ENCODE measurements around the gene OSGEP.

The OSGEP gene

GRCh38 chr14:20435582-20436362, 18.8 kb downstream of the OSGEP start, which contains the start of gene KLHL33:
Gene KLHL33, minus strand, starts transcription at chr14:20436166. Its CDS starts 355 bp downstream, at chr14:20435811.
- Histone ChIP-seq H3K27ac (ENCODE audit: extremely low read depth, low read depth, low read length) (no peak within 1 kb of the TSS), H3K9me3 (ENCODE audit: control insufficient read depth, insufficient read depth, low read depth, low read length) (no peaks in the 10 kb centered on the region), H3K4me1 (ENCODE audit: control insufficient read depth, insufficient read depth, low read length) (no peaks in the 10 kb centered on the region), H3K4me3 (ENCODE audit: low read depth, low read length) (no peak within 1 kb of the TSS), H3K36me3 (ENCODE audit: control insufficient read depth in 2 of 2, insufficient read depth in 1 of 2, low read length in 2 of 2) (no peaks in the 10 kb centered on the region)
- TF ChIP-seq ZNF19 (tag by site-specific recombination; IDR thresholded peaks at IDR 0.05; ENCODE audit: low read depth): no peak
- peak; percentile 41; the same call in 1 of the 2 replicates for TF ChIP-seq SCRT2 (tag by site-specific recombination; IDR thresholded peaks at IDR 0.05)
- no peak for TF ChIP-seq ATF2 (tag by site-specific recombination; IDR thresholded peaks at IDR 0.05; ENCODE audit: low read depth)
- ChIA-PET CTCF (interaction anchor here (0.6 kb wide), 1 partner anchor 8 kb away, joined by 3 read pairs; no protein-coding TSS in a partner anchor), POLR2A (interaction anchor here (0.6 to 1.0 kb wide), 2 partner anchors 19 to 25 kb away, joined by 3 read pairs; partner anchors contain the start of genes APEX1 and OSGEP)

DNA sequence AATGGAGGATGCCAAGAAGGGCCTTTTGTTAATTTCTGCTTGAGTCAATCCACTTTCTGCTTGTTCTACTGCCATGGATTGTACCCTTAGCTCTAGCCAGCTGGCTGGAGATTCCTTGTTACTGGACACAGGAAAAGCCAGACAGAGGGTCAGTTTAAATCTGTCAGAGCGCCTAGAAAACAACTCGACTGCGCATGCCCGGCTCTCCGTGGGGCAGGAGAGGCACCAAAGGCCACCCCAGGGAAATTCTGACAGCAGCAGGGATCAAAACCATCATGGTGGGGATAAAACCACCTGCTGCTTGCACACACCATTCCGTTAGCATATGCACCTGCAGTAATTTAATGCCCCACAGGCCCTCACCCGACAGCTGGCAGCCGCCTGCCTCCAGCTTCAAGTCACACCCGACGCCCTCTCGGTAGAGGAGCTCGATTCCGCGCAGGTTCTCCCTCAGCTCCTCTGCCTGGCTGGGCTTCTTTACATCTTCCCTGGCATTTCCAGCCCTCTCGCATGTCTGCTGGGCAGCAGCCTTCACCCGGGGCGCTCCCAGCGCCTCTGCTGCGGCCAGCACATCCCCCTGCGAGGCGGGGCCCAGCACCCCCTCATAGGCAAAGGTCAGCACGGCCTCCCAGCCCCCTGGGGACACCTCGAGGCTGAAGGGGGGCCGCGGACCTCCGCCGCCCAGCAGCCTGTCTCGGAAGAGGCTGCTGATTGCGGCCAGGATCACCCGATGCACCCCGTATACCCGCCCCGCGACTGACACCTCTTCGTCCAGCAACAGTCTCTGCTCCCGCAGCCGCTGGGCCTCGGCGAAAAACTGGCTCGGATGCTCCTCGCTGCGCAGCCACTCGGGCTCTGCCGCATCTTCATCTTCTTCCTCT, 19.7 kb downstream of the OSGEP start:
- Histone ChIP-seq H3K4me1 (ENCODE audit: control insufficient read depth, insufficient read depth, low read length) (no peaks in the 10 kb centered on the region), H3K9me3 (ENCODE audit: control insufficient read depth, insufficient read depth, low read depth, low read length) (no peaks in the 10 kb centered on the region), H3K4me3 (ENCODE audit: low read depth, low read length) (no peak overlapping the region), H3K27ac (ENCODE audit: extremely low read depth, low read depth, low read length) (no peak overlapping the region), H3K36me3 (ENCODE audit: control insufficient read depth in 2 of 2, insufficient read depth in 1 of 2, low read length in 2 of 2) (no peaks in the 10 kb centered on the region)
- ChIA-PET POLR2A (interaction anchor here (0.6 to 1.9 kb wide), 3 partner anchors 20 to 24 kb away, joined by 3 to 5 read pairs (median 3); partner anchors contain the start of genes APEX1, OSGEP and TEP1), CTCF (no interaction called here)
- no peak for TF ChIP-seq GFI1B (tag by site-specific recombination; IDR thresholded peaks at IDR 0.05)
- TF ChIP-seq, protein P1, sequence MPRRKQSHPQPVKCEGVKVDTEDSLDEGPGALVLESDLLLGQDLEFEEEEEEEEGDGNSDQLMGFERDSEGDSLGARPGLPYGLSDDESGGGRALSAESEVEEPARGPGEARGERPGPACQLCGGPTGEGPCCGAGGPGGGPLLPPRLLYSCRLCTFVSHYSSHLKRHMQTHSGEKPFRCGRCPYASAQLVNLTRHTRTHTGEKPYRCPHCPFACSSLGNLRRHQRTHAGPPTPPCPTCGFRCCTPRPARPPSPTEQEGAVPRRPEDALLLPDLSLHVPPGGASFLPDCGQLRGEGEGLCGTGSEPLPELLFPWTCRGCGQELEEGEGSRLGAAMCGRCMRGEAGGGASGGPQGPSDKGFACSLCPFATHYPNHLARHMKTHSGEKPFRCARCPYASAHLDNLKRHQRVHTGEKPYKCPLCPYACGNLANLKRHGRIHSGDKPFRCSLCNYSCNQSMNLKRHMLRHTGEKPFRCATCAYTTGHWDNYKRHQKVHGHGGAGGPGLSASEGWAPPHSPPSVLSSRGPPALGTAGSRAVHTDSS (tag by site-specific recombination; IDR thresholded peaks at IDR 0.05): 0 out of 2 replicates have a peak, but pooled peaks have one; percentile 42
- TF ChIP-seq ZNF660 (tag by site-specific recombination; IDR thresholded peaks at IDR 0.05): no peak

DNA sequence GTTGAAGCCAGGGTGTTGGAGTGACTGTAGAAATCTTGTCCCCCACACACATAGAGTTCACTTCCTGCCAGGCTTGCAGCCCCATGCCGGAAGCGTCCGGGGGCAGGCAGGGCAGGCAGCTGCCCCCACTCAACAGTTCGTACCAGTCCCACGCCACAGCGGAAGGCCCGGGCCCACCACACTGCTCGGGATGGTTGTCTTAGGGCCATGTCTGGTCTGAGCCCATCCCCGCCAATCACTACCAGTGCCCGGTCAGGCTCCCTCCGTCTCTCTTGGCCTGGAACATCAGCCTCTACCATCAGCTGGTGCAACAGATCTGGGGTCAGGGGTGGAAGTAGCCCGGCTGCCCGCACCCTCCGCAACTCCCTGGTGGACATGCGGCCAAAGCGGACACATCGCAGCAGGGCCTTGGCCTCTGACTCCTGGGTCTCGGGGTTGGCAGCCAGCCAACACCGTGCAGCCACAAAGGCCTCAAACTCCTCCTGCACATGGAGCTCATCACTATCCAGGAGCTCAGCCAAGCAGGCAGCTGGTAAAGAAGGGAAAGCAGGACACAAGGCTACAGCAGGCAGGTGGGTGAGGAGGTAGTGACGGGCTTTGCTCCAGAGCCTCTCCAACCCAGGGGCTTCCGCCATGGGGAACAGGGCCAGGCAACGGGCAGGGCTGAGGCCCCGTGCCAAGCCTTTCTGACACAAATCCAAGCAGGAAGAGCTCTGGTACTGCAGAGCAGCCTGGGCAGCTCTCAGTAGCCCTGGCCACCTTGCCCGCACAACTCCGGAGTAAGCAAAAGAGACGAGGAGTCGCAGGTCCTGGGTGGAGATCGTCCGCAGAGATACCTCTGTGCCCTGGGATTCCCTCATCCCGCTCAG, 24.6 kb downstream of the OSGEP start:
- no peaks in the 10 kb centered on the region for H3K36me3 ChIP-seq (ENCODE audit: control insufficient read depth in 2 of 2, insufficient read depth in 1 of 2, low read length in 2 of 2)
- CTCF ChIA-PET: interaction anchor here (2.4 kb wide), 1 partner anchor 14 kb away, joined by 11 read pairs; no protein-coding TSS in a partner anchor
- no peak overlapping the region for H3K27ac ChIP-seq (ENCODE audit: extremely low read depth, low read depth, low read length)
- no peaks in the 10 kb centered on the region for H3K9me3 ChIP-seq (ENCODE audit: control insufficient read depth, insufficient read depth, low read depth, low read length)
- POLR2A ChIA-PET: interaction anchor here (1.2 kb wide), 1 partner anchor 25 kb away, joined by 3 read pairs; the partner anchor contains the start of genes APEX1 and OSGEP
- H3K4me1 ChIP-seq (ENCODE audit: control insufficient read depth, insufficient read depth, low read length): no peaks in the 10 kb centered on the region
- H3K4me3 ChIP-seq (ENCODE audit: low read depth, low read length): no peak overlapping the region
- TF ChIP-seq ZNF560 (tag by site-specific recombination; IDR thresholded peaks at IDR 0.05; ENCODE audit: borderline replicate concordance) (no peak), ZNF610 (tag by site-specific recombination; IDR thresholded peaks at IDR 0.05; ENCODE audit: borderline replicate concordance) (no peak), ZNF473 (tag by site-specific recombination; IDR thresholded peaks at IDR 0.05) (no peak)

- Histone ChIP-seq H3K9me3 (ENCODE audit: control insufficient read depth, insufficient read depth, low read depth, low read length) (no peaks in the 10 kb centered on the region), H3K27ac (ENCODE audit: extremely low read depth, low read depth, low read length) (no peak overlapping the region), H3K36me3 (ENCODE audit: control insufficient read depth in 2 of 2, insufficient read depth in 1 of 2, low read length in 2 of 2) (no peaks in the 10 kb centered on the region), H3K4me1 (ENCODE audit: control insufficient read depth, insufficient read depth, low read length) (no peaks in the 10 kb centered on the region), H3K4me3 (ENCODE audit: low read depth, low read length) (no peak overlapping the region)
- ChIA-PET POLR2A (no interaction called here), CTCF (interaction anchor here (0.6 to 2.4 kb wide), 3 partner anchors 13 to 23 kb away, joined by 3 to 11 read pairs (median 3); no protein-coding TSS in a partner anchor)
- no peak for TF ChIP-seq ZNF324 (tag by site-specific recombination; IDR thresholded peaks at IDR 0.05)
These were observed 25.8 kb downstream of the OSGEP start for GRCh38 chr14:20428802-20429201.
